ENCODE measurements around the gene ASB4.

ASB4 gene

DNA sequence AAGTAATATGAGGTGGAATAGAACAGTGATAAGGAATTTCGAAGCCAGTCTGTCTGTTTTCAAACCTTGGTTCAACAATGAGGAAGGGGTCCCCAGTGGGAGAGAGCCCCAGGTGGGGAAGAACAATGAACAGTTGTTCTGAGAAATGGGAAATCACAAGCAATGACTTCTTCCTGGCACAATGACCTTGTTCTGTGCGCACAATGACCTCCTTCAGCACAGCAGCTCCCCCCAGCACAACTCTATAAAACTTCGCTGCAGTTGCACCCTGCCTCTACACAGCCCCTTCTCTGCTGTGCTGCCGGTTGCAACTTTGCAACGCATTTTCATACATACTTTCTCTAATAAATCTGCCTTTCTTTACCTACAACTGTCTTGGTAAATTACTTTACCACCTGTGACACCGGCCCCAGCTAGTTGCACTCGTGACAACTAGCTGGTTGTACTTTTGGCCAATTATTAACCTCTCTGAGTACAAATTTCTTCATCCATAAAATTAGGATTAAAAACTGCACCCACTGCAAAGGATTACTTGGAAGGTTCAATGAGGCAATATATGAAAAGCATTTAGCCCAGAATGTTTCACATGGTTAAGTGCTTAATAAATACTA is 40.5 kb downstream of the ASB4 start:
- TF ChIP-seq, protein P1, sequence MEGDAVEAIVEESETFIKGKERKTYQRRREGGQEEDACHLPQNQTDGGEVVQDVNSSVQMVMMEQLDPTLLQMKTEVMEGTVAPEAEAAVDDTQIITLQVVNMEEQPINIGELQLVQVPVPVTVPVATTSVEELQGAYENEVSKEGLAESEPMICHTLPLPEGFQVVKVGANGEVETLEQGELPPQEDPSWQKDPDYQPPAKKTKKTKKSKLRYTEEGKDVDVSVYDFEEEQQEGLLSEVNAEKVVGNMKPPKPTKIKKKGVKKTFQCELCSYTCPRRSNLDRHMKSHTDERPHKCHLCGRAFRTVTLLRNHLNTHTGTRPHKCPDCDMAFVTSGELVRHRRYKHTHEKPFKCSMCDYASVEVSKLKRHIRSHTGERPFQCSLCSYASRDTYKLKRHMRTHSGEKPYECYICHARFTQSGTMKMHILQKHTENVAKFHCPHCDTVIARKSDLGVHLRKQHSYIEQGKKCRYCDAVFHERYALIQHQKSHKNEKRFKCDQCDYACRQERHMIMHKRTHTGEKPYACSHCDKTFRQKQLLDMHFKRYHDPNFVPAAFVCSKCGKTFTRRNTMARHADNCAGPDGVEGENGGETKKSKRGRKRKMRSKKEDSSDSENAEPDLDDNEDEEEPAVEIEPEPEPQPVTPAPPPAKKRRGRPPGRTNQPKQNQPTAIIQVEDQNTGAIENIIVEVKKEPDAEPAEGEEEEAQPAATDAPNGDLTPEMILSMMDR (IDR thresholded peaks at IDR 0.05; ENCODE audit: control insufficient read depth, insufficient read depth, low read depth, low read length, missing control alignments), result no peak
- DNase-seq (ENCODE audit: low read depth), result no peak
- no peak overlapping the region for H3K4me3 ChIP-seq (ENCODE audit: control insufficient read depth, low read depth, low read length)

GRCh38 chr7:95527033-95527775 is 41.5 kb downstream of the ASB4 start:
- DNase-seq (ENCODE audit: low read depth), result peak; percentile 8
- H3K4me3 ChIP-seq (ENCODE audit: control insufficient read depth, low read depth, low read length), result no peak overlapping the region
- TF ChIP-seq, protein P1 (IDR thresholded peaks at IDR 0.05; ENCODE audit: control insufficient read depth, insufficient read depth, low read depth, low read length, missing control alignments), result peak; percentile 93

DNA sequence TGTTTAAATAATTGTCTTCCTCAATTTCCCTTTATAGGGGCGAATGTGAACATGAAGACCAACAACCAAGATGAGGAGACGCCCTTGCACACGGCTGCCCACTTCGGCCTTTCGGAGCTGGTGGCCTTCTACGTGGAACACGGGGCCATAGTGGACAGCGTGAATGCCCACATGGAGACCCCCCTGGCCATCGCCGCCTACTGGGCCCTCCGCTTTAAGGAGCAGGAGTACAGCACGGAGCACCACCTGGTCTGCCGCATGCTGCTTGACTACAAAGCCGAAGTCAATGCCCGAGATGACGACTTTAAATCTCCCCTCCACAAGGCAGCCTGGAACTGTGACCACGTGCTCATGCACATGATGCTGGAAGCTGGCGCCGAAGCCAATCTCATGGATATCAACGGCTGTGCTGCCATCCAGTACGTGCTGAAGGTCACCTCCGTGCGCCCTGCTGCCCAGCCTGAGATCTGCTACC is 42.1 kb downstream of the ASB4 start:
- no peak for DNase-seq (ENCODE audit: low read depth)
- no peak overlapping the region for H3K4me3 ChIP-seq (ENCODE audit: control insufficient read depth, low read depth, low read length)
- TF ChIP-seq, protein P1 (IDR thresholded peaks at IDR 0.05; ENCODE audit: control insufficient read depth, insufficient read depth, low read depth, low read length, missing control alignments), result no peak

DNA sequence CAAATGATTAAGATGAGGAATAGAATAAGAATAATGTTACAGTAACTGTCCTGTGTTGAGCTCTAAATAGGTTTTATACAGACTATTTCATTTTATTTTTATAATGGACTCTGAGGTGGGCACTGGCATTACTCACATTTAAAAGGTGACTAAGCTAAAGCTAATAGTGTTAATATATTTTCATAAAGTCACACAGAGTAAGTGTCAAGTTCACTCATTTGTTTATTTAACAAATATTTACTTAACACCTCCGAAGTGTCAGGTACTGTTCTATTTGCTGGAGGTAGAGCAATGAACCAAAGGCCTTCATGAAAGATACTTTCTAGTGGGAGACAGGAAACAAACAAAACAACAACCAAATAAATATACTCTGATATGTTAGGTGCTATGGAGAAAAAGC is 44.0 kb downstream of the ASB4 start:
- DNase-seq (ENCODE audit: low read depth), result no peak
- H3K4me3 ChIP-seq (ENCODE audit: control insufficient read depth, low read depth, low read length), result no peak overlapping the region
- TF ChIP-seq, protein P1 (IDR thresholded peaks at IDR 0.05; ENCODE audit: control insufficient read depth, insufficient read depth, low read depth, low read length, missing control alignments), result no peak

GRCh38 chr7:95530881-95531280 is 45.1 kb downstream of the ASB4 start:
- TF ChIP-seq, protein P1 (IDR thresholded peaks at IDR 0.05; ENCODE audit: control insufficient read depth, insufficient read depth, low read depth, low read length, missing control alignments), result no peak
- no peak overlapping the region for H3K4me3 ChIP-seq (ENCODE audit: control insufficient read depth, low read depth, low read length)
- no peak for DNase-seq (ENCODE audit: low read depth)

GRCh38 chr7:95531605-95532219 is 46.0 kb downstream of the ASB4 start:
- TF ChIP-seq, protein P1 (IDR thresholded peaks at IDR 0.05; ENCODE audit: control insufficient read depth, insufficient read depth, low read depth, low read length, missing control alignments), result peak; percentile 6
- no peak overlapping the region for H3K4me3 ChIP-seq (ENCODE audit: control insufficient read depth, low read depth, low read length)
- no peak for DNase-seq (ENCODE audit: low read depth)

All from AG09309 (cell line).